ENCODE data around the gene CKAP2L. TPM values are rescaled to one million over a fixed set of nuclear protein-coding genes. Genes with fewer than 3 reads are reported as not detected.

CKAP2L gene
- polyA plus RNA-seq, 1 experiment: 4.4 TPM

DNA sequence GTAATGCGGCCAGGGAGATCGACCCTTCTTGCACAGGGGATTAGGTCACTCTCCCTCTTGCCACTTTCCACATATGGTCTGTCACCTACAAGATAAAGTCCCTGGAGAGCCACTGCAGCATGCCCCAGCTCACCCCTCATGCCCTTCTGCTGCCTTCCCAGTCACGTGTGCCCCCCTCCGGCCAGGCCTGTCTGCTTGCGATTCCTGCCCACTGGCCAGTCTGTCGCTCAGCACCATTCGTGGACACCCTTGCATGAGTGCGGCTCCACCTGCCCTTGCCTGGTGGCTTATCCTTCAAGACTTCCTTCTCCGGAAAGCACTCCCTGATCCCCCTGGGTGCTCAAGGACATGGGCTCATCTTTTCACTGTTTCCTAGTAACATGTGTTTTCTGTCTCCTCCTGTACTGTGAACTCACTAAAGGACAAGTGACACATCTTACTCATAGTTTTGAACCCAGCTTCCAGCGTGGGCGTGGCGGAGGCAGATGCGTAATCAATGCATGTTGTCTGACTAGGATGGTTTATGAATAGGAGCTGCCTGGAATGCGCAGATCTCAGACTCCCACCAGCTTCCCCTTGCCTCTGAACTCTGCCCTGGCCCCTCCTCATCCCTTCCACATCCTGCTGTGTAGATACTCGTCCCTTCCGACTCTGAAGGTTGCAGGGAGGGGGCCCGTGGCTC, 51.4 kb downstream of the CKAP2L start:
- no peaks in the 10 kb centered on the region for H3K9me3 ChIP-seq (ENCODE audit: control insufficient read depth, insufficient read depth, low read length)
- POLR2A ChIA-PET: interaction anchor here (1.0 to 1.1 kb wide), 3 partner anchors 21 to 88 kb away, joined by 3 to 5 read pairs (median 4); no protein-coding TSS in a partner anchor
- TF ChIP-seq CTCF (IDR thresholded peaks at IDR 0.05; ENCODE audit: low read depth, low read length): no peak
- no peak for DNase-seq (ENCODE audit: low read depth, low spot score)
- H3K4me3 ChIP-seq (ENCODE audit: low read depth, low read length): no peak overlapping the region
- no peak overlapping the region for H3K27ac ChIP-seq (ENCODE audit: low read depth, low read length)
- no peaks in the 10 kb centered on the region for H3K27me3 ChIP-seq (ENCODE audit: control insufficient read depth, insufficient read depth, low read length)
- CTCF ChIA-PET: interaction anchor here (0.6 to 2.2 kb wide), 5 partner anchors 13 to 603 kb away, joined by 3 to 13 read pairs (median 3); no protein-coding TSS in a partner anchor

- Histone ChIP-seq H3K4me3 (ENCODE audit: low read depth, low read length) (no peak overlapping the region), H3K27me3 (ENCODE audit: control insufficient read depth, insufficient read depth, low read length) (no peaks in the 10 kb centered on the region), H3K27ac (ENCODE audit: low read depth, low read length) (no peak overlapping the region), H3K9me3 (ENCODE audit: control insufficient read depth, insufficient read depth, low read length) (no peaks in the 10 kb centered on the region)
- CTCF ChIA-PET: interaction anchor here (0.6 to 2.2 kb wide), 7 partner anchors 12 to 603 kb away, joined by 3 to 13 read pairs (median 3); no protein-coding TSS in a partner anchor
- DNase-seq (ENCODE audit: low read depth, low spot score): no peak
- no peak for TF ChIP-seq CTCF (IDR thresholded peaks at IDR 0.05; ENCODE audit: low read depth, low read length)
- POLR2A ChIA-PET: interaction anchor here (1.1 kb wide), 2 partner anchors 46 to 87 kb away, joined by 3 to 4 read pairs; no protein-coding TSS in a partner anchor
Observed at GRCh38 chr2:112712465-112712864, 51.9 kb downstream of the CKAP2L start.

DNA sequence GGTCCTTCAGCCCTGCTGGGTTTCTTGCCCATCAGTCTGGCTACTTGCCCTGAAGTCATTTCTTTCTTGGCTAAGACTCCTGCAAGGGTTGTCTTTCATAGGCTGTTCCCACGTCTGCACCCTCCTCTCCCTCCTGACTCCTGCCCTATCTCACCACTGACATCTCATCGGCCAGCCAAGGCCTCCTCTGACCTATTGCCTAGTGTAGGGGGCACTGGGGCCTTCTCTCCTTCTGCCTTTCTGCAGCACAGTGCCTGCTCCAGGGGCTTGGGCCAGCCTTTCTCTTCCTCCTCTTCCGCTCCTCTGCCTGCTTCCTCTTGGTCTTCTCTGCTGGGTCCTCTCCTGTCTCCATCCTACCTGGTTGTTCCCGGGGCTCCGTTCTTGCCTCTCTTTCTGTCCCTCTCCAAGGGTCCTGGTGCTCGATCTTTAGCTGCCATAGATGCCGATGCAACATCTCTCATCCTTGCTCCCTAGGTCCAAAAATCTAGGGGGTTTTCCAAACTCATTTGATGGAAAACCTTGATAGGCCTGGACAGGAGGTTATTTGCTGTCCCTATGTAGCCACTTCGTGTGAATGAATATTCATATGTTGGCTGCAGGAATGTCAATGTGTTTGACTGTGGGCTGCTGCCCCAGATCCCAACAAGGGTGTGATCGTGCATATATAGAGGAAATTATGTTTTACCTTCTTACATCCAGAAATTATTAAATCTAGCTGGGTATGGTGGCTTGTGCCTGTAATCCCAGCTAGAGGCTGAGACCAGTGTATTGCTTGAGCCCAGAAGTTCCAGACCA, 53.3 kb downstream of the CKAP2L start:
- DNase-seq (ENCODE audit: low read depth, low spot score): no peak

DNA sequence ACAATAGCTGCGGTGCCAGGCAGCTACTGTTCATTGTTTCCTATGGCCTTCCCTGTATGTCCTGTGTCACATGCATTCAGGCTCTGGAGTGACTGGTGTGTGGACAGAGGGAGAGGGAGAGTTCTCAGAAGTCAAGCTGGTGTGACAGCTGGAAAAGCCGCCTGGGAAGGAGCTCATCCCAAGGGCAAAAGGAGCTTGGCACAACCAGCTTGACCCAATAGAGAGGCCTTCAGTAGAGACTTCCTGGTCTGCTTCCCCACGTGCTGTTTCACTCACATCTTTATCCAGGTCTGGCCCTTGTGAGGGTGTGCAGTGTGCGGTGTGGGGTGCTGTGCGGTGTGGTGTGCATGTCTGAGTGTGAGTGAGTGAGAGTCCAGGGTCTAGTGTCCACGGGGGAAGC, 54.7 kb downstream of the CKAP2L start:
- H3K4me3 ChIP-seq (ENCODE audit: low read depth, low read length): no peak overlapping the region
- no peak for TF ChIP-seq CTCF (IDR thresholded peaks at IDR 0.05; ENCODE audit: low read depth, low read length)
- H3K27ac ChIP-seq (ENCODE audit: low read depth, low read length): no peak overlapping the region
- no peaks in the 10 kb centered on the region for H3K9me3 ChIP-seq (ENCODE audit: control insufficient read depth, insufficient read depth, low read length)
- no peaks in the 10 kb centered on the region for H3K27me3 ChIP-seq (ENCODE audit: control insufficient read depth, insufficient read depth, low read length)
- POLR2A ChIA-PET: no interaction called here
- CTCF ChIA-PET: interaction anchor here (1.1 to 1.3 kb wide), 2 partner anchors 18 to 110 kb away, joined by 3 to 4 read pairs; no protein-coding TSS in a partner anchor
- no peak for DNase-seq (ENCODE audit: low read depth, low spot score)

More for the DNA sequence above, 53.3 kb downstream of the CKAP2L start:
- H3K27me3 ChIP-seq (ENCODE audit: control insufficient read depth, insufficient read depth, low read length): no peaks in the 10 kb centered on the region
- no peak for TF ChIP-seq CTCF (IDR thresholded peaks at IDR 0.05; ENCODE audit: low read depth, low read length)
- CTCF ChIA-PET: interaction anchor here (0.6 to 1.2 kb wide), 3 partner anchors 10 to 129 kb away, joined by 3 read pairs; no protein-coding TSS in a partner anchor
- no peak overlapping the region for H3K4me3 ChIP-seq (ENCODE audit: low read depth, low read length)
- POLR2A ChIA-PET: no interaction called here
- H3K27ac ChIP-seq (ENCODE audit: low read depth, low read length): no peak overlapping the region
- no peaks in the 10 kb centered on the region for H3K9me3 ChIP-seq (ENCODE audit: control insufficient read depth, insufficient read depth, low read length)
